ENCODE data around the gene IQSEC2.

IQSEC2 gene

DNA sequence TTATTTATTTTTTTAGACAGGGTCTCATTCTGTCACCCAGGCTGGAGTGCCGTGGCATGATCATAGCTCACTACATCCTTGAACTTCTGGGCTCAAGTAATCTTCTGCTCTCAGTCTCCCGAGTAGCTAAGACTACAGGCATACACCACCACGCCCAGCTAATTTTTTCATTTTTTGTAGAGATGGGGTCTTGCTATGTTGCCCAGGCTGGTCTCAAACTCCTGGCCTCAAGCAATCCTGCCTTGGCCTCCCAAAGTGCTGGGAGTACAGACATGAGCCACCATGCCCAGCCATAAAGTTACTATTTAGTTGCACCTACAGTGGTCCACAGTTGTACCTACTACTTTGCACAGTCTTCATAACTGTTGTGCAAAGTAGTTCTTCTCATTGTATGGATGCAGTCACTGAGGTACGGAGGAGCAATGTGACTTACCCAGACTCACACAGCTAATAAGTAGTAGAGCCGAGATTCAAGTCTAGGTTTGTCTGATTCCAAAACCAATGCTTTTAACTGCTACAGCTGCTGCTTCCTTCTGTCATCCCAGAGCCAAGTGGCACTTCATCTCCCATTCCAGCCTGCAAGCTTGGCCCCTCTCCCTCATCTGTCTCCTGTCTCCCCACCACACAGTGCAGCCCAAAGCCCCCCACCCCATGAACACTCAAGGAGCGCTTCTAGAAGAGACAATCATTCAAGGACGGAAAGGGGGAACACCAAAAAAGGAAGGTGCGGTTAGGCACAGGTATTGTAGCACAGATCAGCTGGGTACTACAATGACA lies 24.0 kb upstream of the IQSEC2 start:
- Histone ChIP-seq H3K27ac (ENCODE audit: low read depth, low read length, poor library complexity, severe bottlenecking) (no peak overlapping the region), H3K27me3 (ENCODE audit: insufficient read depth, low read length) (no peaks in the 10 kb centered on the region), H3K9me2 (ENCODE audit: low read depth, low read length) (no peaks in the 10 kb centered on the region), H3K79me2 (ENCODE audit: insufficient read depth, low read length) (no peaks in the 10 kb centered on the region), H3K4me2 (ENCODE audit: low read length) (no peak overlapping the region), H3K4me3 (ENCODE audit: low read depth, low read length, poor library complexity, severe bottlenecking) (no peak overlapping the region), H3K9me3 (ENCODE audit: low read length) (no peaks in the 10 kb centered on the region), H2AFZ (ENCODE audit: low read length) (no peak overlapping the region), H3K4me1 (ENCODE audit: insufficient read depth, low read length, severe bottlenecking) (no peaks in the 10 kb centered on the region), H3K36me3 (ENCODE audit: insufficient read depth, low read length) (no peaks in the 10 kb centered on the region), H4K20me1 (ENCODE audit: insufficient read depth, low read length) (no peaks in the 10 kb centered on the region), H3K9ac (ENCODE audit: low read length) (no peak overlapping the region), H3F3A (ENCODE audit: insufficient read depth, low read length) (no peaks in the 10 kb centered on the region)
- TF ChIP-seq, protein P1, sequence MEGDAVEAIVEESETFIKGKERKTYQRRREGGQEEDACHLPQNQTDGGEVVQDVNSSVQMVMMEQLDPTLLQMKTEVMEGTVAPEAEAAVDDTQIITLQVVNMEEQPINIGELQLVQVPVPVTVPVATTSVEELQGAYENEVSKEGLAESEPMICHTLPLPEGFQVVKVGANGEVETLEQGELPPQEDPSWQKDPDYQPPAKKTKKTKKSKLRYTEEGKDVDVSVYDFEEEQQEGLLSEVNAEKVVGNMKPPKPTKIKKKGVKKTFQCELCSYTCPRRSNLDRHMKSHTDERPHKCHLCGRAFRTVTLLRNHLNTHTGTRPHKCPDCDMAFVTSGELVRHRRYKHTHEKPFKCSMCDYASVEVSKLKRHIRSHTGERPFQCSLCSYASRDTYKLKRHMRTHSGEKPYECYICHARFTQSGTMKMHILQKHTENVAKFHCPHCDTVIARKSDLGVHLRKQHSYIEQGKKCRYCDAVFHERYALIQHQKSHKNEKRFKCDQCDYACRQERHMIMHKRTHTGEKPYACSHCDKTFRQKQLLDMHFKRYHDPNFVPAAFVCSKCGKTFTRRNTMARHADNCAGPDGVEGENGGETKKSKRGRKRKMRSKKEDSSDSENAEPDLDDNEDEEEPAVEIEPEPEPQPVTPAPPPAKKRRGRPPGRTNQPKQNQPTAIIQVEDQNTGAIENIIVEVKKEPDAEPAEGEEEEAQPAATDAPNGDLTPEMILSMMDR (IDR thresholded peaks at IDR 0.05; ENCODE audit: low read length), result no peak
- TF ChIP-seq EZH2 (IDR thresholded peaks at IDR 0.05; ENCODE audit: borderline replicate concordance, low read length), result no peak

DNA sequence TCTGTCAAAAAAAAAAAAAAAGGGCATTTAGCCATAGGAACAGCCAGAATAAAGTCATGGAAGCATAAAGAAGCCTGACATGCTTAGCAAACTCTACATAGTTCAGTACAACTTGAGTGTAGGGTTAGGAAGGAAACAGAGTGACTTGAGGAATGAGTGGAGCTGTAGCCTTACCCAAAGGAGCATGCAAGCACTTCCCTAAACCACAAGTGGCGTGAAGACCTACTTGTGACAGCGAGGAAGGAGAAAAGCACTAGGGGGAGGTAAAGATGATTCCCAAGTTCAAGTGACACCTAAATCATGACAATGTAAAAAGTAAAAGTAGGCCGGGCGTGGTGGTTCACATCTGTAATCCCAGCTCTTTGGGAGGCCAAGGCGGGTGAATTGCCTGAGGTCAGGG lies 21.8 kb upstream of the IQSEC2 start:
- no peaks in the 10 kb centered on the region for H3K27me3 ChIP-seq (ENCODE audit: insufficient read depth, low read length)
- H3K79me2 ChIP-seq (ENCODE audit: insufficient read depth, low read length), result no peaks in the 10 kb centered on the region
- H3K9me3 ChIP-seq (ENCODE audit: low read length), result no peaks in the 10 kb centered on the region
- H2AFZ ChIP-seq (ENCODE audit: low read length), result no peak overlapping the region
- H3K4me2 ChIP-seq (ENCODE audit: low read length), result no peak overlapping the region
- no peaks in the 10 kb centered on the region for H3K36me3 ChIP-seq (ENCODE audit: insufficient read depth, low read length)
- H3K4me1 ChIP-seq (ENCODE audit: insufficient read depth, low read length, severe bottlenecking), result no peaks in the 10 kb centered on the region
- no peaks in the 10 kb centered on the region for H3F3A ChIP-seq (ENCODE audit: insufficient read depth, low read length)
- no peak overlapping the region for H3K9ac ChIP-seq (ENCODE audit: low read length)
- no peaks in the 10 kb centered on the region for H4K20me1 ChIP-seq (ENCODE audit: insufficient read depth, low read length)
- H3K9me2 ChIP-seq (ENCODE audit: low read depth, low read length), result no peaks in the 10 kb centered on the region
- H3K4me3 ChIP-seq (ENCODE audit: low read depth, low read length, poor library complexity, severe bottlenecking), result no peak overlapping the region
- TF ChIP-seq, protein P1 (IDR thresholded peaks at IDR 0.05; ENCODE audit: low read length), result no peak
- no peak for TF ChIP-seq EZH2 (IDR thresholded peaks at IDR 0.05; ENCODE audit: borderline replicate concordance, low read length)
- H3K27ac ChIP-seq (ENCODE audit: low read depth, low read length, poor library complexity, severe bottlenecking), result no peak overlapping the region

DNA sequence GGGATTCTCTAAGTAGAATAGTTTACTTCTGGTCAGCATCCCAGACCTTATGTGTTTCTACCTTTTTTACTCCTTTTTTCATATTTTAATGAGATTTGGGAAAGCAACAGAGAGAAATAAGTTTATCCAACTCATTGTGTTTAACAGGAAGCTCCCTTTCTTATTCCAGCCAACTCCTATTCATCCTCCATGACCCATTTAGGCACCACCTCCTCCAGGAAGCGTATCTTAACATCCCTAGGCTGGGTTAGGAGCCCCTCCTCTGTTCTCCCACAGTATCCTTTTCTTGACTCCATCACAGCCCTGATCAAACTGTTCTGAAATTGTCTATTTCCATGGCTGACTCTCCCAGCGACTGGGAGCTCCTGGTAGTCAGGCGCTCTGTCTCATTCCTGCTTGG lies 18.8 kb upstream of the IQSEC2 start:
- H3K36me3 ChIP-seq (ENCODE audit: insufficient read depth, low read length), result no peaks in the 10 kb centered on the region
- no peak overlapping the region for H3K4me2 ChIP-seq (ENCODE audit: low read length)
- H4K20me1 ChIP-seq (ENCODE audit: insufficient read depth, low read length), result no peaks in the 10 kb centered on the region
- H3K27me3 ChIP-seq (ENCODE audit: insufficient read depth, low read length), result no peaks in the 10 kb centered on the region
- H3F3A ChIP-seq (ENCODE audit: insufficient read depth, low read length), result no peaks in the 10 kb centered on the region
- H3K4me3 ChIP-seq (ENCODE audit: low read depth, low read length, poor library complexity, severe bottlenecking), result no peak overlapping the region
- H3K79me2 ChIP-seq (ENCODE audit: insufficient read depth, low read length), result no peaks in the 10 kb centered on the region
- TF ChIP-seq, protein P1 (IDR thresholded peaks at IDR 0.05; ENCODE audit: low read length), result no peak
- TF ChIP-seq EZH2 (IDR thresholded peaks at IDR 0.05; ENCODE audit: borderline replicate concordance, low read length), result no peak
- no peak overlapping the region for H3K9ac ChIP-seq (ENCODE audit: low read length)
- no peak overlapping the region for H2AFZ ChIP-seq (ENCODE audit: low read length)
- H3K27ac ChIP-seq (ENCODE audit: low read depth, low read length, poor library complexity, severe bottlenecking), result no peak overlapping the region
- H3K9me2 ChIP-seq (ENCODE audit: low read depth, low read length), result no peaks in the 10 kb centered on the region
- no peaks in the 10 kb centered on the region for H3K4me1 ChIP-seq (ENCODE audit: insufficient read depth, low read length, severe bottlenecking)
- no peaks in the 10 kb centered on the region for H3K9me3 ChIP-seq (ENCODE audit: low read length)

Measured in OCI-LY1 (cell line).